HL-60 (cell line): ENCODE results near the gene PLP2.

Experiments used
- DNase-seq, 2 experiments: peaks; one replicate each; pipeline ENCODE4 v3.0.0-alpha.2; 2010 to 2020; ENCODE audit warnings: low read depth in 1 of 2, low spot score in 1 of 2
- H3K27ac ChIP-seq: fragments of 250-450 bp; sonication (Bioruptor Pico); replicated peaks from 2 replicates; pipeline ENCODE4 v1.5.1; 2020; ENCODE audit warnings: mild to moderate bottlenecking, moderate library complexity
- H3K27me3 ChIP-seq: fragments of 250-450 bp; sonication (Bioruptor Pico); 2 replicates; pipeline ENCODE4 v1.5.1; 2021; ENCODE audit warnings: mild to moderate bottlenecking, moderate library complexity; ENCODE audit not compliant: insufficient read depth, poor library complexity, severe bottlenecking
- H3K4me3 ChIP-seq: replicated peaks from 2 replicates; pipeline ENCODE4 v1.5.1; 2011; ENCODE audit warnings: mild to moderate bottlenecking, control low read depth, low read length; ENCODE audit not compliant: insufficient read depth
- CTCF ChIP-seq: IDR thresholded peaks from one replicate; pipeline ENCODE4 v1.5.1; 2011; ENCODE audit warnings: low read length, control low read depth, inconsistent platforms; ENCODE audit not compliant: insufficient read depth
- GABPA ChIP-seq: IDR thresholded peaks from 2 replicates; pipeline ENCODE4 v1.6.1; 2012; ENCODE audit warnings: low read depth
- POLR2AphosphoS5 ChIP-seq: IDR thresholded peaks from 2 replicates; pipeline ENCODE4 v1.6.1; 2012; ENCODE audit warnings: low read depth
- REST ChIP-seq: IDR thresholded peaks from 2 replicates; pipeline ENCODE4 v1.6.1; 2012; ENCODE audit warnings: low read depth; ENCODE audit not compliant: insufficient replicate concordance
- SPI1 ChIP-seq: IDR thresholded peaks from 2 replicates; pipeline ENCODE4 v1.6.1; 2012; ENCODE audit warnings: low read depth, mild to moderate bottlenecking, borderline replicate concordance

The PLP2 gene

DNA sequence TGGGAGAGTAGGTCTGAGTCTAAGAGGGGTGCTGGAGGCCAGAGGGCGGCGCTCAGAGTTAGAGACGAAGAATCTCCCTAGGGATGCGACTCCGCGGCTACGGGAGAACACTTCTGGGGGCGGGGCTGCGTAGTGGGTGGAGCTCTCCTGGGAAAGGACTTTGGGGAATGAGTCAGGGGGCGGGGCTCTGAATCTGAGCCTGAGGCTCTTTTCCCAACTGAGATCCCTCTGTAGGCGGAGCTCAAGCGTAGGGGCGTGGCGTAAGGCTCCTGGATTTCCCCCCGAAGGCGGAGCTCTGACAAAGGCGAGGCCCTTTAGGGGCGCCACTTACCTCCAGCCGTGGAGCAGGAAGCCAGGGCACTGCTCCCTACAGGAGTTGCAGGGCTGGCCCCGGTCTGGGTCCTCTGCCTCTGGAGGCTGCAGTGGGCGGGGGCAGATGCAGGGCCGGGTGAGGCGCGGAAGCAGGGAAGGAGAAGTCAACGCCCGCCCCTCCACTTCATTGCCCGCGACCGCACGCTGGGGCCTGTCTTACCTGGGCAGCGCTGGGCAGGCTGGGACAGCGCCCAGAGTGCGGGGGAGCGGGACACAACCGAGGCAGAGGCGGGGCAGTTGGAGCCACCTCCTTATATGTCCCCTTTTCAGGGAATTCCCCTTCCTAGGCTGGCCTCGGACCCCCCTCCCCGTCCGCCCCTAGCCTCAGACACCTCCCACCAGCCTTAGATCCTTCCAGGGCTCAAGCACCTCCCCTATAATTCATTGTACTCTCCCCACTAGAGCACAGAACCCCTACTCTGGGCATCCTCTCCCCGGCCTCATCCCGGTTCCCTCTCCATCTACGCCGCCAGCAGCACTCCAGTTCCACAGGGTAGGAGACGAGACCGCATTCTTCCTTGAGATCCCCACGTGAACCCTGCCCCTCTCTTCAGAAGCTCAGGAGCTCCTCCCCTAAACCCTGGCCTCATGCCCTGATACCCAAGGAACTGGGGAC lies 12.9 kb downstream of the PLP2 start:
- Histone ChIP-seq H3K27ac (no peak overlapping the region), H3K4me3 (peak overlapping the region; percentile 72), H3K27me3 (no peaks in the 10 kb centered on the region)
- peak in 1 of 2 experiments; percentile 48 for DNase-seq
- TF ChIP-seq GABPA (no peak), REST (no peak), POLR2AphosphoS5 (no peak), CTCF (no peak), SPI1 (no peak)

GRCh38 chrX:49186125-49187027 lies 14.7 kb downstream of the PLP2 start, which contains the start of gene PRICKLE3:
Gene PRICKLE3, minus strand, starts transcription at chrX:49186373. Its CDS starts 76 bp downstream, at chrX:49186297.
- TF ChIP-seq GABPA (no peak), POLR2AphosphoS5 (peak; percentile 23; the same call in 1 of the 2 replicates)
- DNase-seq = peak in 1 of 2 experiments; percentile 79
- H3K27me3 ChIP-seq = no peaks in the 10 kb centered on the region
- H3K27ac ChIP-seq = peak within 1 kb of the TSS; percentile 64
- peak within 1 kb of the TSS; percentile 72 for H3K4me3 ChIP-seq

GRCh38 chrX:49187028-49187394 lies 15.3 kb downstream of the PLP2 start:
- Histone ChIP-seq H3K27ac (no peak overlapping the region), H3K4me3 (no peak overlapping the region), H3K27me3 (no peaks in the 10 kb centered on the region)
- TF ChIP-seq POLR2AphosphoS5 = no peak
- TF ChIP-seq REST = no peak
- TF ChIP-seq CTCF = no peak
- no peak for TF ChIP-seq SPI1
- no peak for TF ChIP-seq GABPA
- DNase-seq = no peak

- DNase-seq = no peak
- no peak overlapping the region for H3K27ac ChIP-seq
- H3K27me3 ChIP-seq = no peaks in the 10 kb centered on the region
- TF ChIP-seq SPI1 (no peak), POLR2AphosphoS5 (no peak), REST (no peak), GABPA (no peak)
- no peak overlapping the region for H3K4me3 ChIP-seq
These were observed 15.8 kb downstream of the PLP2 start for GRCh38 chrX:49187526-49187925.
